Thoracic aorta (tissue), 2 donors: ENCODE results near the gene CYP51A1. TPM values are rescaled to one million over a fixed set of nuclear protein-coding genes. Genes with fewer than 3 reads are reported as not detected.
"Not testable (repeated sequence)": the region's sequence is repeated elsewhere in the genome, so short reads cannot be mapped to it uniquely, and the experiment has no call there.

Experiments
- ATAC-seq: fragments of 150-250 bp; one replicate; pipeline ENCODE4 v1.8.0; 2017; ENCODE audit warnings: low read depth; ENCODE audit not compliant: insufficient number of reproducible peaks, low FRiP score
- DNase-seq: peaks from one replicate; pipeline ENCODE4 v3.0.0-alpha.2; 2020; ENCODE audit warnings: low spot score
- H3K27ac ChIP-seq, 2 donors: fragments of 200-600 bp; sonication (generic); 1 replicate in 1 of 2; 2 replicates in 1 of 2; pipeline ENCODE4 v1.5.1; 2016; ENCODE audit warnings: mild to moderate bottlenecking in 2 of 2, moderate library complexity in 2 of 2
- H3K27me3 ChIP-seq: fragments of 200-600 bp; sonication (generic); replicated peaks from 2 replicates; pipeline ENCODE4 v1.6.0; 2016; ENCODE audit warnings: mild to moderate bottlenecking; ENCODE audit not compliant: insufficient read depth
- H3K36me3 ChIP-seq: fragments of 200-600 bp; sonication (generic); one replicate; pipeline ENCODE4 v1.5.1; 2016
- H3K4me1 ChIP-seq, 2 donors: fragments of 200-600 bp; sonication (generic); 1 replicate in 1 of 2; 2 replicates in 1 of 2; pipeline versions ENCODE4 v1.5.1 to v1.6.0; 2016; ENCODE audit warnings: low read depth in 2 of 2, mild to moderate bottlenecking in 1 of 2; ENCODE audit not compliant: control insufficient read depth in 1 of 2
- H3K4me3 ChIP-seq: fragments of 200-600 bp; sonication (generic); 2 replicates; pipeline ENCODE4 v1.5.1; 2016; ENCODE audit warnings: mild to moderate bottlenecking
- H3K9me3 ChIP-seq: fragments of 200-600 bp; sonication (generic); 2 replicates; pipeline ENCODE4 v1.5.1; 2016
- CTCF ChIP-seq: fragments of 200-600 bp; sonication (generic); IDR thresholded peaks from one replicate; pipeline ENCODE4 v1.5.1; 2019; ENCODE audit warnings: antibody characterized with exemption
- total RNA-seq, 2 donors: library from RNA; depleted of rRNA; stranded (reverse); fragments of >200 nt; gene quantifications; one replicate each; pipeline versions ENCODE4 v1.1.0 to v1.2.3, GENCODE V29; 2016

Gene CYP51A1
- total RNA-seq, 2 donors from 2014 or later, result 22.6 to 30.7 TPM

GRCh38 chr7:92158660-92159575, 24.6 kb upstream of the CYP51A1 start:
- DNase-seq, result no peak
- no peak overlapping the region for H3K4me3 ChIP-seq
- no peak for TF ChIP-seq CTCF
- no peaks in the 10 kb centered on the region for H3K9me3 ChIP-seq
- no peak overlapping the region for H3K27ac ChIP-seq
- ATAC-seq, result no peak
- no peaks in the 10 kb centered on the region for H3K36me3 ChIP-seq
- no peaks in the 10 kb centered on the region for H3K27me3 ChIP-seq
- H3K4me1 ChIP-seq, result no peaks in the 10 kb centered on the region

DNA sequence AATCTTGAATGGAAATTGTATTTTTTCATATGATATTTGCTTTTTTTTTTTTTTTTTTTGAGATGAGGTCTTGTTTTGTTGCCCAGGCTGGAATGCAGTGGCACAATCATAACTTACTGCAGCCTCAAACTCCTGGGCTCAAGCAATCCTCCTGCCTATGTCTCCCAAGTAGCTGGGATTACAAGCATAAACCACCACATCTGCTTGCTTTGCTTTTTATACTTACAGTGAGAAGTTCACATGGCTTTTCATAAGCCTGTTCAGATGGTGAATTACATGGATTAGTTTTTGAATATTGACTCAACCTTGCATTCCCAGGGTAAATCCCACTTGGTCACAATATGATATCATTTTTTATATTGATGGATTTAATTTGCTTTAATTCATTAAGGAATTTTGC, 22.7 kb upstream of the CYP51A1 start:
- Histone ChIP-seq H3K27me3 (no peaks in the 10 kb centered on the region), H3K4me1 (no peaks in the 10 kb centered on the region), H3K4me3 (no peak overlapping the region), H3K36me3 (no peaks in the 10 kb centered on the region), H3K27ac (no peak overlapping the region), H3K9me3 (no peaks in the 10 kb centered on the region)
- TF ChIP-seq CTCF, result no peak
- ATAC-seq (no peak), DNase-seq (no peak)

DNA sequence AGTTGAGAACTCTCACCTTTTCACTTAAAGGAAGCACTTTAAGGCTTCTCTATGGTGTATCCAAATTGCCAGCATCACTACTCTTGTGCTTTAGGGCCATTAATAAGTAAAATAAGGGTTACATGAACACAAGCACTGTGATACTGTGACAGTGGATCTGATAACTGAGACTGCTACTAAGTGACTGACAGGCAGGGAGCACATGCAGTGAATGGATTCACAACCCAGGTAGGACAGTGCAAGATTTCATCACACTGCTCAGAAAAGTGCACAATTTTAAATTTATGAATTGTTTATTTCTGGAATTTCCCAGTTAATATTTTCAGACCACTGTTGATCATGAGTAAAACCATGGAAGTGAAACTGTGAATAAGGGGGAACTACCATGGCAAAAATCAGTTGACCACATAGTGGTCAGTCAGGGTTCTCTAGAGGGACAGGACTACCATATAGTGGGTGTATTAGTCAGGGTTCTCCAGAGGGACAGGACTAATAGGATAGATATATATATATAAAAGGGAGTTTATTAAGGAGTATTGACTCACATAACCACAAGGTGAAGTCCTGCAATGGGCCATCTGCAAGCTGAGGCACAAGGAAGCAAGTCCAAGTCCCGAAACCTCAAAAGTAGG, 20.9 kb upstream of the CYP51A1 start:
- Histone ChIP-seq H3K27ac (no peak overlapping the region), H3K4me1 (no peaks in the 10 kb centered on the region), H3K27me3 (no peaks in the 10 kb centered on the region), H3K9me3 (no peaks in the 10 kb centered on the region), H3K4me3 (no peak overlapping the region), H3K36me3 (no peaks in the 10 kb centered on the region)
- no peak for TF ChIP-seq CTCF
- DNase-seq, result no peak
- ATAC-seq, result no peak

DNA sequence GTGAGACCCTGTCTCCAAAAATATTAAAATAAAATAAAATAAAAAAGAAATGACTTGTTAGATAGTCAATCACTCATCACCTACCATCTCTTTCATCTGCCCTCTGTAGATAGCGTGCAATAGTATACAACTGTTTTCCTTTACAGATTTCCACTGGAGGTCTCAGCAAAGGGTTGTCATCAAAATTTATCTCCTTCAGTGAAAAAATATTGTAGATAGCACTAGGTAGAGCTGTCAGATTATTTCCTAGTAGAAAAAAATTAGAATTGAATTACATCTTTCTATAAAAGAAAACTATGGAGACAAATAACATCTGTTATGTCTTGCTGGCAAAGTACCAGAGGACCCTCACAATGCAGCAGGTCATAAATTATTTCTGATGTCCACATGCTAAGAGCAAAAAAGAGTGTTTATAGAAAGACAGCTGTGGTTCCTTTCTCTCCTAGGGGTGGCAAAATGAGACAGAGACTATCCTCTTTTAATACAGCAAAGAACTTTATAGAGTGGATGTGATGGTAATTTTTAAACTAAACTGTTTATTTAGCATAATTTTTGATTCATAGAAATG, 16.3 kb upstream of the CYP51A1 start:
- Histone ChIP-seq H3K4me1 (no peaks in the 10 kb centered on the region), H3K9me3 (no peaks in the 10 kb centered on the region), H3K36me3 (no peaks in the 10 kb centered on the region), H3K27ac (no peak overlapping the region), H3K4me3 (no peak overlapping the region), H3K27me3 (no peaks in the 10 kb centered on the region)
- no peak for TF ChIP-seq CTCF
- DNase-seq, result no peak
- no peak for ATAC-seq

- Histone ChIP-seq H3K4me3 (no peak overlapping the region), H3K9me3 (no peaks in the 10 kb centered on the region), H3K27me3 (no peaks in the 10 kb centered on the region), H3K4me1 (no peaks in the 10 kb centered on the region), H3K36me3 (no peaks in the 10 kb centered on the region), H3K27ac (no peak overlapping the region)
- TF ChIP-seq CTCF, result no peak
- DNase-seq (no peak), ATAC-seq (no peak)
These were observed 15.5 kb upstream of the CYP51A1 start for GRCh38 chr7:92149736-92150239.

DNA sequence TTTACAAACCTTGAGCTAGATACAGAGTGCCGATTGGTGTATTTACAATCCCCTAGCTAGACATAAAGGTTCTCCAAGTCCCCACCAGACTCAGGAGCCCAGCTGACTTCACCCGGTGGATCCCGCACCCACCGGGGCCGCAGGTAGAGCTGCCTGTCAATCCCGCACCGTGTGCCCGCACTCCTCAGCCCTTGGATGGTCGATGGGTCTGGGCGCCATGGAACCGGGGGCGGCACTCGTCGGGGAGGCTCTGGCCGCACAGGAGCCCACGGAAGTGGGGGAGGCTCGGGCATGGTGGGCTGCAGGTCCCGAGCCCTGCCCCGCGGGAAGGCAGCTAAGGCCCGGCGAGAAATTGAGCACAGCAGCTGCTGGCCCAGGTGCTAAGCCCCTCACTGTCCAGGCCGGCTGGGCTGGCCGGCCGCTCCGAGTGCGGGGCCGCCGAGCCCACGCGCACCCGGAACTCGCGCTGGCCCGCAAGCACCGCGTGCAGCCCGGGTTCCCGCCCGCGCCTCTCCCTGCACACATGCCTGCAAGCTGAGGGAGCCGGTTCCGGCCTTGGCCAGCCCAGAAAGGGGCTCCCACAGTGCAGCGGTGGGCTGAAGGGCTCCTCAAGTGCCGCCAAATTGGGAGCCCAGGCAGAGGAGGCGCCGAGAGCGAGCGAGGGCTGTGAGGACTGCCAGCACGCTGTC, 9.1 kb upstream of the CYP51A1 start:
- not testable (repeated sequence) for ATAC-seq, DNase-seq, H3K4me1 ChIP-seq, H3K36me3 ChIP-seq, H3K4me3 ChIP-seq, H3K9me3 ChIP-seq, H3K27ac ChIP-seq, H3K27me3 ChIP-seq

DNA sequence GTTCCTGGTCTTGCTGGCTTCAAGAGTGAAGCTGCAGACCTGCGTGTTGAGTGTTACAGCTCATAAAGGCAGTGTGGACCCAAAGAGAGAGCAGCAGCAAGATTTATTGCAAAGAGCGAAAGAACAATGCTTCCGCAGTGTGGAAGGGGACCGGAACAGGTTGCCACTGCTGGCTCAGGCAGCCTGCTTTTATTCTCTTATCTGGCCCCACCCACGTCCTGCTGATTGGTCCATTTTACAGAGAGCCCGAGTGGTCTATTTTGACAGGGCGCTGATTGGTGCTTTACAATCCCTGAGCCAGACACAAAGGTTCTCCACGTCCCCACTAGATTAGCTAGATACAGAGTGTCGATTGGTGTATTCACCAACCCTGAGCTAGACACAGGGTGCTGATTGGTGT, 8.5 kb upstream of the CYP51A1 start:
- H3K27me3 ChIP-seq, DNase-seq, H3K4me3 ChIP-seq, ATAC-seq, H3K36me3 ChIP-seq, H3K27ac ChIP-seq, H3K9me3 ChIP-seq, H3K4me1 ChIP-seq: not testable (repeated sequence)
